ENCODE data around the gene HOXB4.

HOXB4 gene

GRCh38 chr17:48577946-48578615, at the start of gene HOXB4:
HOXB4 (minus strand) TSS chr17:48578350; CDS start chr17:48578319, 31 bp downstream.
- no peak for DNase-seq

- no peak for DNase-seq
Measured at GRCh38 chr17:48627118-48627597, 49.0 kb upstream of the HOXB4 start.

GRCh38 chr17:48626245-48627117, 48.3 kb upstream of the HOXB4 start, which contains the start of gene HOXB9:
HOXB9 (minus strand) TSS chr17:48626358; CDS start chr17:48626269, 89 bp downstream.
- DNase-seq: no peak

- no peak for DNase-seq
Measured at GRCh38 chr17:48625495-48626244, 47.5 kb upstream of the HOXB4 start.

- no peak for DNase-seq
Measured at GRCh38 chr17:48624544-48625494, 46.7 kb upstream of the HOXB4 start.

GRCh38 chr17:48624118-48624517, 46.0 kb upstream of the HOXB4 start:
- DNase-seq: no peak

- DNase-seq: no peak
Measured at GRCh38 chr17:48623583-48623982, 45.4 kb upstream of the HOXB4 start.

GRCh38 chr17:48622857-48623256, 44.7 kb upstream of the HOXB4 start:
- DNase-seq: no peak

- no peak for DNase-seq
Measured at GRCh38 chr17:48621410-48622392, 43.6 kb upstream of the HOXB4 start.

- no peak for DNase-seq
Measured at GRCh38 chr17:48620461-48621139, 42.5 kb upstream of the HOXB4 start.

- no peak for DNase-seq
Measured at GRCh38 chr17:48619826-48620449, 41.8 kb upstream of the HOXB4 start.

GRCh38 chr17:48618256-48618896, 40.2 kb upstream of the HOXB4 start:
- peak; percentile 12 for DNase-seq

GRCh38 chr17:48617471-48618255, 39.5 kb upstream of the HOXB4 start:
- DNase-seq: no peak

- no peak for DNase-seq
Measured at GRCh38 chr17:48616717-48617470, 38.7 kb upstream of the HOXB4 start.

- no peak for DNase-seq
Measured at GRCh38 chr17:48615963-48616716, 38.0 kb upstream of the HOXB4 start.
